GM19238 (cell line): ENCODE results near the gene HIVEP3.

Source experiments
- DNase-seq: peaks from one replicate; pipeline ENCODE4 v3.0.0; 2011; ENCODE audit warnings: low spot score; ENCODE audit not compliant: insufficient read length

Gene HIVEP3

GRCh38 chr1:41894101-41894807, 24.5 kb downstream of the HIVEP3 start:
- DNase-seq = no peak

- DNase-seq = no peak
These were observed 26.4 kb downstream of the HIVEP3 start for GRCh38 chr1:41892301-41892781.

- DNase-seq = peak; percentile 68
These were observed 27.4 kb downstream of the HIVEP3 start for GRCh38 chr1:41891199-41891896.

GRCh38 chr1:41890825-41891198, 27.9 kb downstream of the HIVEP3 start:
- no peak for DNase-seq

GRCh38 chr1:41889506-41890414, 29.0 kb downstream of the HIVEP3 start:
- DNase-seq = no peak

- DNase-seq = no peak
These were observed 30.0 kb downstream of the HIVEP3 start for GRCh38 chr1:41888756-41889155.

GRCh38 chr1:41887365-41887764, 31.4 kb downstream of the HIVEP3 start:
- DNase-seq = no peak

- DNase-seq = no peak
These were observed 34.2 kb downstream of the HIVEP3 start for GRCh38 chr1:41884256-41885230.

GRCh38 chr1:41883507-41883906, 35.2 kb downstream of the HIVEP3 start:
- no peak for DNase-seq

- no peak for DNase-seq
These were observed 36.2 kb downstream of the HIVEP3 start for GRCh38 chr1:41882486-41882885.

- no peak for DNase-seq
These were observed 36.6 kb downstream of the HIVEP3 start for GRCh38 chr1:41882068-41882477.

- no peak for DNase-seq
These were observed 37.5 kb downstream of the HIVEP3 start for GRCh38 chr1:41880950-41881885.

GRCh38 chr1:41880261-41880660, 38.5 kb downstream of the HIVEP3 start:
- DNase-seq = no peak

- DNase-seq = no peak
These were observed 39.1 kb downstream of the HIVEP3 start for GRCh38 chr1:41879617-41880016.

GRCh38 chr1:41878911-41879310, 39.8 kb downstream of the HIVEP3 start:
- DNase-seq = no peak

- no peak for DNase-seq
These were observed 40.2 kb downstream of the HIVEP3 start for GRCh38 chr1:41878495-41878894.

- DNase-seq = no peak
These were observed 41.9 kb downstream of the HIVEP3 start for GRCh38 chr1:41876576-41877445.

GRCh38 chr1:41875487-41875886, 43.2 kb downstream of the HIVEP3 start:
- DNase-seq = no peak
